Mononuclear cell (primary cell): Measurements from ENCODE around the gene CC2D1A. TPM values are rescaled to one million over a fixed set of nuclear protein-coding genes. Genes with fewer than 3 reads are reported as not detected.
A peak's percentile ranks its signal among the peaks of the same experiment; 100 is the strongest.

Experiments
- H3K27me3 ChIP-seq: 2 replicates; pipeline ENCODE4 v1.6.0; 2011; ENCODE audit warnings: low read length, control low read depth; ENCODE audit not compliant: insufficient read depth
- H3K4me1 ChIP-seq: 2 replicates; pipeline ENCODE4 v1.5.1; 2011; ENCODE audit warnings: mild to moderate bottlenecking, low read length, control low read depth; ENCODE audit not compliant: insufficient read depth
- H3K4me3 ChIP-seq: 2 replicates; pipeline ENCODE4 v1.5.1; 2011; ENCODE audit warnings: mild to moderate bottlenecking, low read length, moderate library complexity
- H3K9me3 ChIP-seq: 2 replicates; pipeline ENCODE4 v1.5.1; 2011; ENCODE audit warnings: low read depth, mild to moderate bottlenecking, control low read depth, low read length
- total RNA-seq: library from RNA; depleted of rRNA; stranded (reverse); fragments of >200 nt; gene quantifications from one replicate; pipeline ENCODE4 v1.2.3, GENCODE V29; 2012

Gene CC2D1A
- total RNA-seq, 1 donor, result 8.2 TPM

- Histone ChIP-seq H3K9me3 (no peaks in the 10 kb centered on the region), H3K4me1 (peaks cover 41% of the 10 kb centered on the region), H3K4me3 (peak overlapping the region; percentile 24), H3K27me3 (no peaks in the 10 kb centered on the region)
These were observed 72.6 kb downstream of the CC2D1A start for GRCh38 chr19:13978351-13979243.

- H3K9me3 ChIP-seq, result no peaks in the 10 kb centered on the region
- peaks cover 46% of the 10 kb centered on the region for H3K4me1 ChIP-seq
- H3K27me3 ChIP-seq, result no peaks in the 10 kb centered on the region
- peak overlapping the region; percentile 24 for H3K4me3 ChIP-seq
These were observed 73.2 kb downstream of the CC2D1A start for GRCh38 chr19:13979244-13979615.

- Histone ChIP-seq H3K4me3 (no peak overlapping the region), H3K27me3 (no peaks in the 10 kb centered on the region), H3K4me1 (peaks cover 50% of the 10 kb centered on the region)
These were observed 73.7 kb downstream of the CC2D1A start for GRCh38 chr19:13979686-13980085.

GRCh38 chr19:13980340-13980739 lies 74.3 kb downstream of the CC2D1A start:
- H3K4me3 ChIP-seq, result no peak overlapping the region
- peaks cover 57% of the 10 kb centered on the region for H3K4me1 ChIP-seq
- no peaks in the 10 kb centered on the region for H3K27me3 ChIP-seq
- no peaks in the 10 kb centered on the region for H3K9me3 ChIP-seq

More at GRCh38 chr19:13979686-13980085, 73.7 kb downstream of the CC2D1A start:
- H3K9me3 ChIP-seq, result no peaks in the 10 kb centered on the region

Other genes with a start within 250 kb of the CC2D1A start
- gene MRI1, start 141.7 kb upstream of the CC2D1A start, total RNA-seq, result 17.0 TPM
- 56.5 TPM for gene C19orf53, start 131.7 kb upstream of the CC2D1A start, total RNA-seq
- 1.5 TPM for gene ZSWIM4, start 110.8 kb upstream of the CC2D1A start, total RNA-seq
- gene NANOS3, start 29.1 kb upstream of the CC2D1A start, total RNA-seq, result not detected
- 0.10 TPM for gene BRME1, start 84 bp upstream of the CC2D1A start, total RNA-seq
- gene PODNL1, start 32.2 kb downstream of the CC2D1A start, total RNA-seq, result not detected
- gene DCAF15, start 46.3 kb downstream of the CC2D1A start, total RNA-seq, result 26.1 TPM
- 2.5 TPM for gene RFX1, start 100.1 kb downstream of the CC2D1A start, total RNA-seq
- gene RLN3, start 121.9 kb downstream of the CC2D1A start, total RNA-seq, result not detected
- gene IL27RA, start 125.6 kb downstream of the CC2D1A start, total RNA-seq, result 18.5 TPM
- gene PALM3, start 155.9 kb downstream of the CC2D1A start, total RNA-seq, result under 0.01 TPM
- gene MISP3, start 166.6 kb downstream of the CC2D1A start, total RNA-seq, result 1.7 TPM
- gene C19orf67, start 179.6 kb downstream of the CC2D1A start, total RNA-seq, result not detected
- gene SAMD1, start 184.6 kb downstream of the CC2D1A start, total RNA-seq, result 22.2 TPM
- 62.0 TPM for gene PRKACA, start 211.6 kb downstream of the CC2D1A start, total RNA-seq
- gene ASF1B, start 230.4 kb downstream of the CC2D1A start, total RNA-seq, result 0.94 TPM